ENCODE measurements around the gene PAX8.
A peak's percentile ranks its signal among the peaks of the same experiment; 100 is the strongest.

PAX8 gene

DNA sequence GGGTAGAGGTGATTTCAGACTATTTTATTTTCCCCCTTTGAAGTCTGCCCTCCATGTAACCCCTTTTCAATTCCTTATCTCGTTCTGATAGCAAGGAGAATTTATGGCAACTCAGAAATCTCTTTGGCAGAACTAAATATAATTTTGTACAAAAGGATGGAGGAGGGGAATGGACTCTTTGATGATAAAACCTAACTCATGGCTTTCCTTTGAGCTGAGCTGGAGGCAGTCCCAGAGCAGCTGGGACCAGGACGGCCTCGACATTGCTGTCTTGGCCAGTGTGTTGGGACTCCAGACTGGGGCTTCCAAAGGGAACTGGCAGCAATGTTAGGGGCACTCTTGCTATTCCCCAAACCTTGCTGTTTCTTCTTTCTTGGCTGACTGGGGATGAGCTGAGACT lies 47.7 kb downstream of the PAX8 start:
- no peak for DNase-seq (ENCODE audit: low read depth)
- TF ChIP-seq, protein P1, sequence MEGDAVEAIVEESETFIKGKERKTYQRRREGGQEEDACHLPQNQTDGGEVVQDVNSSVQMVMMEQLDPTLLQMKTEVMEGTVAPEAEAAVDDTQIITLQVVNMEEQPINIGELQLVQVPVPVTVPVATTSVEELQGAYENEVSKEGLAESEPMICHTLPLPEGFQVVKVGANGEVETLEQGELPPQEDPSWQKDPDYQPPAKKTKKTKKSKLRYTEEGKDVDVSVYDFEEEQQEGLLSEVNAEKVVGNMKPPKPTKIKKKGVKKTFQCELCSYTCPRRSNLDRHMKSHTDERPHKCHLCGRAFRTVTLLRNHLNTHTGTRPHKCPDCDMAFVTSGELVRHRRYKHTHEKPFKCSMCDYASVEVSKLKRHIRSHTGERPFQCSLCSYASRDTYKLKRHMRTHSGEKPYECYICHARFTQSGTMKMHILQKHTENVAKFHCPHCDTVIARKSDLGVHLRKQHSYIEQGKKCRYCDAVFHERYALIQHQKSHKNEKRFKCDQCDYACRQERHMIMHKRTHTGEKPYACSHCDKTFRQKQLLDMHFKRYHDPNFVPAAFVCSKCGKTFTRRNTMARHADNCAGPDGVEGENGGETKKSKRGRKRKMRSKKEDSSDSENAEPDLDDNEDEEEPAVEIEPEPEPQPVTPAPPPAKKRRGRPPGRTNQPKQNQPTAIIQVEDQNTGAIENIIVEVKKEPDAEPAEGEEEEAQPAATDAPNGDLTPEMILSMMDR (IDR thresholded peaks at IDR 0.05; ENCODE audit: control insufficient read depth, extremely low read depth, insufficient read depth): no peak
- no peak overlapping the region for H3K4me3 ChIP-seq (ENCODE audit: low read depth, low read length)

DNA sequence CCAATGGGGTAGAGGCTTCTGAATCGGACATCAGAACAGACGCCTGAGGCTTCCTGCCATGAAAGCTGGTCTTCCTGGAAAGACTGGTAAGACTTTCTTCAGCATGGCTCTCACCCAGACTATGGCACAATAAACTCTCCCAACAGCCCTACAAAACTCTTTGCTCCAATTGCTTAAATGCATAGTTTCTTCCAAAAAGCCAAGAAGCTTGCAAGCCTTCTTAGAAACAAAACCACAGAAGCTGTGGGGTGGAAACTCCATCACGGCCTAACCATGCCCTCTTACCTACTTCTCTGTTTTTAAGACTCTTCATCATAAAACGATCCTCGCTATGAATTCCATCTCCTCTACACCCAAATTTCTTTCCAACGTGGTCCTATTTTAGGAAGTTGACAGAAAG lies 48.2 kb downstream of the PAX8 start:
- TF ChIP-seq, protein P1 (IDR thresholded peaks at IDR 0.05; ENCODE audit: control insufficient read depth, extremely low read depth, insufficient read depth): no peak
- DNase-seq (ENCODE audit: low read depth): no peak
- no peak overlapping the region for H3K4me3 ChIP-seq (ENCODE audit: low read depth, low read length)

DNA sequence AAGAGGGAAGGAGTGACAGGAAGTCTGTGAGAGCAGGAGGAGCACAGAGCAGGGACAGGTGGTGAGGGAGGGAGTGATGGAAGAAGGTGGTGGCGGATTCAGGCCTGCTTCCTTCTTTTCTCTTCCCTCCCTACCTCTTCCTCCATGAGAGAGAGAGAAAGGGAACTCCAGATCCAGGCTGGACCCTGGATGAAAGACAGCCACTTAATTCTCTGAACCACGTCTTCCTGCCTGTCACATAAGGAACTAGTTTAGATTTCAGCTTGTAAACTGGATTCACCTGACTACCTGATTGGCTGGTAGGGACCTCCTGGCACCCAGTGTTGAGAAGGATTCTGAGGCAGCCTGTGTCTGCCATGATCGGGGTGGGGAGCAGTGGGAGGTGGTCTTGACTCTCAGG lies 48.9 kb downstream of the PAX8 start:
- DNase-seq (ENCODE audit: low read depth): no peak
- TF ChIP-seq, protein P1 (IDR thresholded peaks at IDR 0.05; ENCODE audit: control insufficient read depth, extremely low read depth, insufficient read depth): no peak
- H3K4me3 ChIP-seq (ENCODE audit: low read depth, low read length): no peak overlapping the region

DNA sequence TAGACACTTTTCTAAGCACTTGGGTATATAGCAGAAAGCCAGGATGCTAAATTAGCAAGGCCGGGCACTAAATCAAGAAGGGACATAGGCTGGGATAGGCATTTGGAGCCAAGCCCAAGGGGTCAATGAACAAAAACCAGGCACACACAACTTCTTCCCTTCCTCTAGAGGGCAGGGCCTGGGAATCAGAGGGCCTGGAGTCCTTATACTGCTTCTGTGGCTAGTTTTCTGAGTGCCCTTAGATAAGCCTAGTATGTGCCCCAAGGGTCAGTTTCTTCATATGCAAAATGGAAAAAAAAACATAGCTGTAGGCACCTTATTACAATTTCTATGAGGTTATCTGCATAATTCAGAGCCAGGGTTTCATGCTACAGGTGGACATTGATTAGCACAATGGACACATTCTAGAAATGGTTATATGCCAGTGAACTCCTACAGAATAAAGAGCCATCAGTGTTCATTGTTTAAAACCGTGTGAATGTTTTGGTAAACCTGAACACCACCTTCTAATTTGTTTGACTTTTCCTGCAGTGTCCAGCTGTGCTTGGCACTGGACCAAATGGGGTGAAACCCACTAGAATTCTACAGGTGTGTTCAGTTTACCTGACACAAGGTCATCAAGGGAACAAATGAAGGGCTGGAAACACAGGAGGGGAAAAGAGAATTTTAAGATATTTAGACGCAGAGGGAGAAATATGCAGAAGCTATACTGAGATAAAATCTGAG lies 49.6 kb downstream of the PAX8 start:
- TF ChIP-seq, protein P1 (IDR thresholded peaks at IDR 0.05; ENCODE audit: control insufficient read depth, extremely low read depth, insufficient read depth): 0 out of 2 replicates have a peak, but pooled peaks have one; percentile 5
- no peak for DNase-seq (ENCODE audit: low read depth)
- no peak overlapping the region for H3K4me3 ChIP-seq (ENCODE audit: low read depth, low read length)

DNA sequence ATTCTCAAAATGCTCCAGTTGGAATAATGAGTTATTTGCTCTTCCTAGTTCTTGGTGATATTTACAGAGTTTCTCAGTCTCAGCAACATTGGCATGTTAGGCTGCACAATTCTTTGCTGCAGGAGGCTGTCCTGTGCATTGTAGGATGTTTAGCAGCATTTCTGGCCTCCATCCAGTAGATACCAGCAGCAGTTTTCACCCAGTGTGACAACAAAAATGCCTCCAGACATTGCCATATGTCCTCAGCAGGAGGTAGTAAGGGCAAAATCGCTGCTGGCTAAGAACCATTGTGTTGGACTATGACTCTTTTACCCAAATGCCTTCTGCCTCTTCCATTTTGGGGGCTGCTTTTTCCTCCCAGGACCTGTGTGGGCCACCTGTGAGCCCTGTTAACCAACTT lies 50.4 kb downstream of the PAX8 start:
- no peak overlapping the region for H3K4me3 ChIP-seq (ENCODE audit: low read depth, low read length)
- no peak for DNase-seq (ENCODE audit: low read depth)
- TF ChIP-seq, protein P1 (IDR thresholded peaks at IDR 0.05; ENCODE audit: control insufficient read depth, extremely low read depth, insufficient read depth): no peak

DNA sequence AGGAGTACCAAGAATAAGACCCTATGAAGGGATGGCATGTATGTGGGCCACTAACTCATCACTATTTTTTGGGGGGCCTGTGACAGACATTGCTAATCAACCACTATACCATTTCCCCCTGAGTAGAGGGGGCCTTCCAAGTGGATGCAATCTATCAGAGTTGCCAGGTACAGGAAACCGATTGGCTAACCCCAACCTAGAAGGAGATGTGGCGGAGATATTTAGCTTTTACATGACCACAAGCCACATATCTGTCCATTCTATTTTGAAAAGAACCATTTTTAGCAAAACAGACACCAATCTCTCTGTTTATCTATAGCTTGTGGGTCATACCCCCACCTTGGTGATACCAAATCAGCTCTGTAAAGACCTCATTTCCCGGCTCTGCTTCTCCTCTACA lies 51.0 kb downstream of the PAX8 start:
- DNase-seq (ENCODE audit: low read depth): no peak
- no peak overlapping the region for H3K4me3 ChIP-seq (ENCODE audit: low read depth, low read length)
- TF ChIP-seq, protein P1 (IDR thresholded peaks at IDR 0.05; ENCODE audit: control insufficient read depth, extremely low read depth, insufficient read depth): no peak

DNA sequence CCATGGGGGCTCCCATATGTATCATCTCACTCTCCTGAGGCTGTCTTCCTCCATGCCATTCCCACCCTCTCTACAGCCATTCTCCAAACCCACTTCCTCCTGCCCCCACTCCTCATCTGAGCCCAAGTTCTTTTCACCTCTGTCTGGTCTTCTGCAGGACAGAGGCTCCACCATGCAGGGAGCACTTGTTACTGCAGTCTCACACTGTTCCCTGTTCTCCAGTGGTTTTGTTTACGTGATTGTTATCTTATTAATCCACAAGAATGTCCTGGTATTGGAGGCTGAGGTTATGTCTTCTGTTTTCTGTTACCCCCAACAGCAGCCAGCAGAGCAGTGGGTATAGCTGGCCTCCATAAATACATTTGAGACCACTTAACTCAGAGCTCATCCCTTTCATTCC lies 51.4 kb downstream of the PAX8 start:
- no peak overlapping the region for H3K4me3 ChIP-seq (ENCODE audit: low read depth, low read length)
- TF ChIP-seq, protein P1 (IDR thresholded peaks at IDR 0.05; ENCODE audit: control insufficient read depth, extremely low read depth, insufficient read depth): no peak
- DNase-seq (ENCODE audit: low read depth): no peak

Measured in LNCaP clone FGC (cell line).